K562 (cell line): ENCODE data around the gene MKNK2. TPM values are rescaled to one million over a fixed set of nuclear protein-coding genes. Genes with fewer than 3 reads are reported as not detected.

Experiments
- ATAC-seq: fragments of 200-7000 bp; cut with Tn5 transposase; 3 replicates; pipeline ENCODE4 v1.9.1; 2020; ENCODE audit warnings: moderate library complexity
- BruUV-seq: library from RNA; stranded (reverse); fragments of 400-500 nt; replicated peaks from 2 replicates; lab custom pipeline; 2021; lab: Mats Ljungman, UMichigan
- CTCF ChIA-PET: fragments of 300-600 bp; formaldehyde crosslinking; extraction: SDS; loops from one replicate; lab custom pipeline; 2021; ENCODE audit warnings: low intra/inter-chr PET ratio; lab: Yijun Ruan, JAX
- POLR2A ChIA-PET: fragments of 300-600, 350-650 bp; sonication (Branson Sonifier 250); formaldehyde crosslinking; extraction: SDS; loops from one replicate; lab custom pipeline; 2021; ENCODE audit warnings: antibody characterized with exemption, inconsistent platforms; lab: Yijun Ruan, JAX
- DNase-seq, 4 experiments: peaks; one replicate each; pipeline versions ENCODE4 v3.0.0 to v3.0.0-alpha.2; 2011 to 2018; ENCODE audit warnings: low spot score in 3 of 4, mixed read lengths in 3 of 4; ENCODE audit errors: extremely low read depth in 1 of 4
- FAIRE-seq: peaks from 2 replicates; lab custom pipeline; 2011; peaks lifted over from hg19 to GRCh38; lab: Jason Lieb, UNC
- H2AFZ ChIP-seq: 2 replicates; pipeline ENCODE4 v1.6.0; 2011; ENCODE audit warnings: low read depth, low read length, control low read depth, inconsistent platforms
- H3K27ac ChIP-seq: fragments of 200-600 bp; 3 replicates; pipeline ENCODE4 v1.8.0; 2011; ENCODE audit warnings: low read depth, mild to moderate bottlenecking, control low read depth, inconsistent platforms, low read length, moderate library complexity, mixed read lengths; ENCODE audit errors: extremely low read depth
- H3K27me3 ChIP-seq, 2 experiments: fragments of 300-600 bp in 1 of 2; 2 replicates in 1 of 2; 3 replicates in 1 of 2; pipeline versions ENCODE4 v1.6.0 to v1.8.0; 2011; ENCODE audit warnings: inconsistent platforms in 2 of 2, low read length in 2 of 2, mild to moderate bottlenecking in 1 of 2, mixed read lengths in 1 of 2, moderate library complexity in 1 of 2; ENCODE audit not compliant: control insufficient read depth in 2 of 2, insufficient read depth in 2 of 2
- H3K36me3 ChIP-seq: fragments of 300-600 bp; 3 replicates; pipeline ENCODE4 v1.8.0; 2011; ENCODE audit warnings: mild to moderate bottlenecking, low read length, inconsistent platforms; ENCODE audit not compliant: control insufficient read depth, insufficient read depth
- H3K4me1 ChIP-seq, 2 experiments: fragments of 200-600 bp in 1 of 2; replicated peaks in 1 of 2; 2 replicates in 1 of 2; 3 replicates in 1 of 2; pipeline versions ENCODE4 v1.5.1 to v1.8.0; 2011; ENCODE audit warnings: inconsistent platforms in 2 of 2, low read length in 2 of 2, mild to moderate bottlenecking in 1 of 2, mixed read lengths in 1 of 2, moderate library complexity in 1 of 2; ENCODE audit not compliant: control insufficient read depth in 2 of 2, insufficient read depth in 2 of 2
- H3K4me2 ChIP-seq: 2 replicates; pipeline ENCODE4 v1.6.1; 2011; ENCODE audit warnings: low read length, control low read depth, inconsistent platforms, mixed read lengths; ENCODE audit not compliant: insufficient read depth
- H3K4me3 ChIP-seq: fragments of 200-600 bp; sonication (generic), shearing (Covaris generic); 2 replicates; pipeline ENCODE4 v1.5.1; 2016; ENCODE audit warnings: control low read depth, inconsistent platforms
- H3K79me2 ChIP-seq: fragments of 200-600 bp; 3 replicates; pipeline ENCODE4 v1.8.0; 2011; ENCODE audit warnings: low read length, inconsistent platforms; ENCODE audit not compliant: control insufficient read depth, insufficient read depth
- H3K9ac ChIP-seq, 2 experiments: 2 replicates each; pipeline versions ENCODE4 v1.6.0 to v1.6.1; 2011; ENCODE audit warnings: low read depth in 2 of 2, low read length in 2 of 2, control low read depth in 1 of 2, inconsistent platforms in 1 of 2, mild to moderate bottlenecking in 1 of 2, mixed read lengths in 1 of 2; ENCODE audit not compliant: insufficient read depth in 1 of 2
- H3K9me1 ChIP-seq: one replicate; pipeline ENCODE4 v1.6.0; 2011; ENCODE audit warnings: inconsistent platforms, mild to moderate bottlenecking, low read length, moderate library complexity; ENCODE audit not compliant: control insufficient read depth, insufficient read depth
- H3K9me3 ChIP-seq: replicated peaks from 2 replicates; pipeline ENCODE4 v1.5.1; 2011; ENCODE audit warnings: low read depth, low read length, inconsistent platforms; ENCODE audit not compliant: control insufficient read depth, insufficient read depth
- H4K20me1 ChIP-seq: replicated peaks from 2 replicates; pipeline ENCODE4 v1.6.1; 2011; ENCODE audit warnings: low read length, inconsistent platforms, mixed read lengths; ENCODE audit not compliant: control insufficient read depth, insufficient read depth
- CHD4 ChIP-seq: fragments of 200-600 bp; sonication (generic); IDR thresholded peaks from 3 replicates; pipeline ENCODE4 v1.6.1; 2012; ENCODE audit warnings: low read depth, mild to moderate bottlenecking, mixed read lengths, low read length, inconsistent platforms; ENCODE audit not compliant: insufficient read depth, insufficient replicate concordance, poor library complexity, severe bottlenecking
- FOS ChIP-seq: IDR thresholded peaks from 3 replicates; pipeline ENCODE4 v1.6.1; 2011; ENCODE audit not compliant: insufficient read length; ENCODE audit errors: extremely low read depth
- FOXA1 ChIP-seq: fragments of 450-650 bp; IDR thresholded peaks from 2 replicates; pipeline ENCODE4 v1.6.1; 2016; ENCODE audit warnings: mild to moderate bottlenecking, borderline replicate concordance
- HMG20A ChIP-seq: fragments of 450-650 bp; formaldehyde crosslinking; conservative IDR thresholded peaks from 2 replicates; pipeline ENCODE4 v1.4.0; 2020; ENCODE audit warnings: mild to moderate bottlenecking, mixed read lengths
- KAT7 ChIP-seq: sonication (generic); formaldehyde crosslinking; IDR thresholded peaks from 2 replicates; pipeline ENCODE4 v1.8.0; 2022; ENCODE audit warnings: missing genetic modification reagents, mild to moderate bottlenecking, borderline replicate concordance
- KDM4B ChIP-seq, 2 experiments: fragments of 450-650 bp in 1 of 2; sonication (generic) in 1 of 2; IDR thresholded peaks; 2 replicates each; pipeline ENCODE4 v1.6.1; 2016 to 2017; ENCODE audit warnings: borderline replicate concordance in 2 of 2, antibody characterized with exemption in 1 of 2, low read depth in 1 of 2, mild to moderate bottlenecking in 1 of 2
- MTA3 ChIP-seq: fragments of 450-650 bp; formaldehyde crosslinking; IDR thresholded peaks from 2 replicates; pipeline ENCODE4 v1.6.1; 2017; ENCODE audit warnings: mild to moderate bottlenecking, borderline replicate concordance
- NONO ChIP-seq, 2 experiments: fragments of 200-400 bp in 1 of 2; fragments of 450-650 bp in 1 of 2; formaldehyde crosslinking in 1 of 2; IDR thresholded peaks; 2 replicates each; pipeline ENCODE4 v1.6.1; 2017; ENCODE audit warnings: low read depth in 2 of 2, mild to moderate bottlenecking in 2 of 2, moderate library complexity in 2 of 2, low read length in 1 of 2
- RBM14 ChIP-seq: fragments of 200-400 bp; formaldehyde crosslinking; IDR thresholded peaks from 2 replicates; pipeline ENCODE4 v1.6.1; 2018; ENCODE audit warnings: low read depth, mild to moderate bottlenecking, low read length, moderate library complexity, borderline replicate concordance; ENCODE audit not compliant: insufficient read depth
- ZNF175 ChIP-seq: fragments of 200-800 bp; sonication (Bioruptor generic); IDR thresholded peaks from 2 replicates; pipeline ENCODE4 v1.6.1; 2016; ENCODE audit warnings: low read depth, mild to moderate bottlenecking, missing genetic modification characterization, missing compliant biosample characterization
- ZNF584 ChIP-seq: fragments of 200-800 bp; sonication (Bioruptor generic); IDR thresholded peaks from 2 replicates; pipeline ENCODE4 v1.6.1; 2016; ENCODE audit warnings: low read depth, mild to moderate bottlenecking, missing genetic modification characterization, missing compliant biosample characterization
- ZNF707 ChIP-seq: fragments of 250-450 bp; sonication (Bioruptor Pico); conservative IDR thresholded peaks from 2 replicates; pipeline ENCODE4 v1.8.0; 2022; ENCODE audit warnings: inconsistent platforms, mild to moderate bottlenecking, moderate library complexity
- WGBS: fragments of 100-300 bp; shearing (Covaris generic); methylation state at CpG from one replicate; pipeline ENCODE4 v1.1.6; 2016; ENCODE audit warnings: low coverage, mixed read lengths; ENCODE audit not compliant: insufficient coverage; ENCODE audit errors: missing lambda C conversion rate; 5-methylcytosine and 5-hydroxymethylcytosine counted together
- in situ Hi-C: fragments of 300-500 bp; cut with MboI; formaldehyde crosslinking; loops from 4 replicates; pipeline ENCODE4 v1.15.0; 2018; ENCODE audit warnings: inconsistent platforms, mixed read lengths
- intact Hi-C: fragments of 100-400 bp; cut with micrococcal nuclease; formaldehyde crosslinking; loops from 2 replicates; pipeline ENCODE4 v1.14.2; 2022
- polyA plus RNA-seq, 8 experiments: library from polyadenylated mRNA; depleted of rRNA in 4 of 8; stranded (reverse) in 5 of 8; unstranded in 3 of 8; fragments of >200 nt; fragmentation: Nextera tagmentation in 2 of 8; fragmentation: Illumina TruSeq in 1 of 8; extraction: Ambion mirVana in 2 of 8; extraction: Trizol in 1 of 8; gene quantifications; 2 replicates each; pipeline versions ENCODE4 v1.2.1 to v1.2.3, GENCODE V29; 2011 to 2014; ENCODE audit warnings: inconsistent platforms in 1 of 8, missing spikeins in 1 of 8
- total RNA-seq, 7 experiments: library from RNA; depleted of rRNA in 6 of 7; stranded (reverse); fragments of >200 nt in 6 of 7; fragmentation: Illumina TruSeq in 2 of 7; extraction: Trizol in 2 of 7; gene quantifications; 2 replicates each; pipeline versions ENCODE4 v1.2.1 to v1.2.3, GENCODE V29; 2011 to 2021; ENCODE audit warnings: low replicate concordance in 1 of 7
- TF ChIP-seq, protein P1 (sequence below): sonication (generic); formaldehyde crosslinking; IDR thresholded peaks from 2 replicates; pipeline ENCODE4 v1.9.0; 2022; ENCODE audit warnings: mild to moderate bottlenecking, missing genetic modification reagents
- TF ChIP-seq, protein P2 (sequence below): fragments of 250-450 bp; sonication (Bioruptor Pico); IDR thresholded peaks from 2 replicates; pipeline ENCODE4 v1.4.0; 2020; ENCODE audit warnings: mild to moderate bottlenecking

Gene MKNK2
- total and polyA plus RNA-seq, 9 of the 15 experiments (the other 6 are each of a cell fraction or from before 2014, with no cell fraction given), result 5.1 to 191 (median 51.9) TPM

DNA sequence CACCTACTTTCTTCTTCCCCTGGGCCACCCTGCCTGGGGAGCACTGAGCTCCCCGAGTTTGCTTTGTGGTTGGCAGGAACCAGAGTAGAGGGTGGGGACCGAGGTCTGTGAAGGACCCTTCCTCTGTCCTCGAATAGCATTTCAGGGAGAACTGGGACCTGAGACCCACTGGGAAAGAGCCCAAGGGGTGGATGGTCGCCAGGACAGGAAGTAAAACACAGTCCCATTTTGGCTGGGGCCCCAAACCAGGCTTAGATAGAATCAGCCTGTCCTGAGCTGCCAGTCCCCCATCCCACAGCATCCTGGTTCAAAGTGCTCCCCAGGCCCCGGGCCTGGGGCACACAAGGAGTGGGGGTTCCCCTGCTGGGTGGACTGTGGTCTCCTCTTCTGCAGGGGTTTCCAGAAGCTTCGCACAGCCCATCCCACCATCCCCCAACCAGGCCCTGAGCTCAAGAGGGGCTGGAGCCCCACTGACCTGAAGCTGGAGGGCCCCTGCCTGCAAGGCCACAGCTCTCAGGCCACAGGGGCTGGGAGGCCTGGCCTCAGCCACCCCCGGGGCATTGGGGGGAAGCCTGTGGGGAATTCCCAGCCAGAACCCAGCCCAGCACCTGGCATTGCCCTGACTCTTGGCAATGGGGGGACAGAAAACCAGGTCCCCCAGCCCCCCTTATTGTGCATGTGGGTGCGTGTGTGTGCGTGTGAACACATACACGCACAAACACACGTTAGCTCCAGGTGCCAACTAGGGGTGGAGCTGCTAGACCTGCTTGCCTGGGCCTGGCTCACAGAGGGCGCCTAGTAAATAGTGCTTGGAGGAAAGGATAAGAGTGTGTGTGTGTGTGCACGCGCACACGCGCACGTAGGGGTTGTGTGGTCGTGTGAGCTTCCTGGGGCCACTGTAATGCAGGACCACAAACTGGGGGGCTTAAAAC lies 995 bp upstream of the MKNK2 start (continued):
- TF ChIP-seq ZNF584 (CRISPR knock-in tag), result no peak
- TF ChIP-seq ZNF707 (CRISPR knock-in tag), result 0 out of 2 replicates have a peak, but pooled peaks have one; percentile 29
- TF ChIP-seq ZNF175, result 0 out of 2 replicates have a peak, but pooled peaks have one; percentile 15

DNA sequence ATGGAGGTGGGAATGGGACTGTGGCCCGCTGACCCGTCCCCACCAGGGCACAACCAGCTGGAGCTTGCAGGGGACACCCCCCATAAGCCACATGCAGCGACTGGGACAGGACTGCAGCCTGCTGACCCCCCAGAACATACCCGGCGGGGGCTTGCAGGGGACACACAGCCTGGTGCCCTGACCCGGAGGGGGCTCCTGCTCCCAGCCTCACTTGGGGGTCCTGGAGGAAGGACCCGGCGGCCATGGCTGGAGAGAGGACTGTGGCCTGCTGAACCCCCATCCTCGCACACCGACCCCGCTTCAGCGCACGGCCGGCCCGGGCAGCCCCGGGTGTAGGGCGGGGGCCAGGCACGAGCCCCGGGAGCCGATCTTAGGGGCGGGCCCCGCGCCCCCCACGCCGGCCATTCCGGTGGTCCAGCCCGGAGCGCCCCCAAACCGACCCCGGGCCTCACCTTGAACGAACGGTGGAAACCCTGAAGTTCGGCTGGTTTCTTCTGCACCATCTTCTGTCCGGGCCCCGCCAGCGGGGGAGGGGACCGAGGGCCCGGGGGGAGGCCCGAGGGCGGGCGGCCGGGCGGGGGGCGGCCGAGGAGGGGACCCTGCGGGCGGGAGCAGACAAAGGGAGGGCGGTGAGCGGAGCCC lies 574 bp downstream of the MKNK2 start:
- no peak overlapping the region for H2AFZ ChIP-seq
- H3K79me2 ChIP-seq, result peaks cover 47% of the 10 kb centered on the region
- peaks cover 19% of the 10 kb centered on the region for H4K20me1 ChIP-seq
- ChIA-PET CTCF (interaction anchor here (0.8 kb wide), 1 partner anchor 19 kb away, joined by 3 read pairs; no protein-coding TSS in a partner anchor), POLR2A (interaction anchor here (0.6 to 5.5 kb wide), 6 partner anchors 8 to 45 kb away, joined by 3 to 72 read pairs (median 12); no protein-coding TSS in a partner anchor)
- WGBS, result 0% methylated on average over 19 of the region's 49 CpGs
- peaks cover 44% of the 10 kb centered on the region; the same call in 2 of the 3 replicates for H3K36me3 ChIP-seq
- peak overlapping the region; percentile 84 for H3K4me2 ChIP-seq
- DNase-seq (peak in 2 of 4 experiments; percentile 42 to 79), FAIRE-seq (no peak), ATAC-seq (peak; percentile 2; the same call in 2 of the 3 replicates)
- peak overlapping the region; percentile 90 for H3K4me3 ChIP-seq
- in situ Hi-C loops, result no loop called here
- H3K27ac ChIP-seq, result peak overlapping the region; percentile 75; the same call in 2 of the 3 replicates
- no TSS peak for BruUV-seq
- H3K9me1 ChIP-seq, result peaks cover 7% of the 10 kb centered on the region
- H3K9ac ChIP-seq, result peak overlapping the region; percentile 74 to 99
- peaks cover 24 to 78% of the 10 kb centered on the region in 2 experiments for H3K4me1 ChIP-seq
- H3K27me3 ChIP-seq, result no peaks in the 10 kb centered on the region
- intact Hi-C loops, result no loop called here
- H3K9me3 ChIP-seq, result no peaks in the 10 kb centered on the region
- TF ChIP-seq CHD4 (no peak), MTA3 (no peak), NONO (IDR thresholded peaks at IDR 0.05; ENCODE audit: low read depth in 2 of 2, low read length in 1 of 2) (no peak), KAT7 (CRISPR knock-in tag) (peak; percentile 81; the same call in 1 of the 2 replicates), RBM14 (0 out of 2 replicates have a peak, but pooled peaks have one; percentile 79), HMG20A (no peak), KDM4B (IDR thresholded peaks at IDR 0.05; ENCODE audit: borderline replicate concordance in 2 of 2, low read depth in 1 of 2) (no peak), FOXA1 (no peak), FOS (no peak)
- TF ChIP-seq, protein P1, sequence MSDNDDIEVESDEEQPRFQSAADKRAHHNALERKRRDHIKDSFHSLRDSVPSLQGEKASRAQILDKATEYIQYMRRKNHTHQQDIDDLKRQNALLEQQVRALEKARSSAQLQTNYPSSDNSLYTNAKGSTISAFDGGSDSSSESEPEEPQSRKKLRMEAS, result no peak
- TF ChIP-seq, protein P2, sequence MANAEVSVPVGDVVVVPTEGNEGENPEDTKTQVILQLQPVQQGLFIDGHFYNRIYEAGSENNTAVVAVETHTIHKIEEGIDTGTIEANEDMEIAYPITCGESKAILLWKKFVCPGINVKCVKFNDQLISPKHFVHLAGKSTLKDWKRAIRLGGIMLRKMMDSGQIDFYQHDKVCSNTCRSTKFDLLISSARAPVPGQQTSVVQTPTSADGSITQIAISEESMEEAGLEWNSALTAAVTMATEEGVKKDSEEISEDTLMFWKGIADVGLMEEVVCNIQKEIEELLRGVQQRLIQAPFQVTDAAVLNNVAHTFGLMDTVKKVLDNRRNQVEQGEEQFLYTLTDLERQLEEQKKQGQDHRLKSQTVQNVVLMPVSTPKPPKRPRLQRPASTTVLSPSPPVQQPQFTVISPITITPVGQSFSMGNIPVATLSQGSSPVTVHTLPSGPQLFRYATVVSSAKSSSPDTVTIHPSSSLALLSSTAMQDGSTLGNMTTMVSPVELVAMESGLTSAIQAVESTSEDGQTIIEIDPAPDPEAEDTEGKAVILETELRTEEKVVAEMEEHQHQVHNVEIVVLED (CRISPR knock-in tag), result no peak
